HG03060 (cell line): ENCODE results near the gene TTYH2.

Experiments used
- ATAC-seq: cut with Tn5 transposase; IDR thresholded peaks from one replicate; pipeline ENCODE4 v1.9.1; 2021; ENCODE audit warnings: low read depth, moderate number of reproducible peaks; ENCODE audit not compliant: unreplicated experiment

Gene TTYH2

GRCh38 chr17:74231928-74232907, 18.8 kb downstream of the TTYH2 start:
- ATAC-seq, result no peak

- no peak for ATAC-seq
These were observed 20.6 kb downstream of the TTYH2 start for GRCh38 chr17:74233937-74234336.

- ATAC-seq, result no peak
These were observed 21.1 kb downstream of the TTYH2 start for GRCh38 chr17:74234486-74234885.

GRCh38 chr17:74235040-74235581, 21.7 kb downstream of the TTYH2 start:
- no peak for ATAC-seq

- ATAC-seq, result no peak
These were observed 22.6 kb downstream of the TTYH2 start for GRCh38 chr17:74235911-74236371.

GRCh38 chr17:74237321-74237720, 23.9 kb downstream of the TTYH2 start:
- no peak for ATAC-seq

- ATAC-seq, result no peak
These were observed 25.8 kb downstream of the TTYH2 start for GRCh38 chr17:74239172-74239571.

GRCh38 chr17:74240618-74241205, 27.3 kb downstream of the TTYH2 start:
- ATAC-seq, result no peak

GRCh38 chr17:74241431-74241830, 28.1 kb downstream of the TTYH2 start:
- no peak for ATAC-seq

GRCh38 chr17:74241847-74242246, 28.5 kb downstream of the TTYH2 start:
- no peak for ATAC-seq

GRCh38 chr17:74243013-74243755, 29.8 kb downstream of the TTYH2 start:
- ATAC-seq, result no peak

- ATAC-seq, result no peak
These were observed 30.8 kb downstream of the TTYH2 start for GRCh38 chr17:74244128-74244527.

GRCh38 chr17:74244548-74244947, 31.2 kb downstream of the TTYH2 start:
- no peak for ATAC-seq

- no peak for ATAC-seq
These were observed 31.9 kb downstream of the TTYH2 start for GRCh38 chr17:74245145-74245831.

- ATAC-seq, result no peak
These were observed 32.5 kb downstream of the TTYH2 start for GRCh38 chr17:74245871-74246270.

- ATAC-seq, result no peak
These were observed 36.4 kb downstream of the TTYH2 start for GRCh38 chr17:74249590-74250270.

GRCh38 chr17:74250324-74250995, 37.1 kb downstream of the TTYH2 start:
- no peak for ATAC-seq

- no peak for ATAC-seq
These were observed 37.7 kb downstream of the TTYH2 start for GRCh38 chr17:74251051-74251450.

GRCh38 chr17:74251569-74251968, 38.2 kb downstream of the TTYH2 start:
- no peak for ATAC-seq
